A549 (cell line): ENCODE results near the gene ARFRP1. TPM values are rescaled to one million over a fixed set of nuclear protein-coding genes. Genes with fewer than 3 reads are reported as not detected.
A peak's percentile ranks its signal among the peaks of the same experiment; 100 is the strongest.

Source experiments
- ATAC-seq, 2 experiments: fragments of 200-7000 bp in 1 of 2; fragments of >200 bp in 1 of 2; cut with Nextera tagmentation in 1 of 2; cut with Tn5 transposase in 1 of 2; 3 replicates each; pipeline versions ENCODE4 v1.8.0 to v1.9.1; 2018 to 2020; ENCODE audit warnings: mild to moderate bottlenecking in 1 of 2, moderate library complexity in 1 of 2
- CTCF ChIA-PET: fragments of 300-600 bp; sonication (Branson Sonifier 250); formaldehyde crosslinking; extraction: SDS; loops from one replicate; lab custom pipeline; 2021; ENCODE audit warnings: antibody characterized with exemption, inconsistent platforms; lab: Yijun Ruan, JAX
- POLR2A ChIA-PET: fragments of 350-600 bp; formaldehyde crosslinking; extraction: SDS; loops from one replicate; lab custom pipeline; 2021; ENCODE audit warnings: antibody characterized with exemption, inconsistent platforms; lab: Yijun Ruan, JAX
- DNase-seq, 2 experiments: peaks; one replicate each; pipeline versions ENCODE4 v3.0.0 to v3.0.0-alpha.2; 2011 to 2016; ENCODE audit warnings: low read depth in 1 of 2, low spot score in 1 of 2
- FAIRE-seq: peaks from 2 replicates; lab custom pipeline; 2011; peaks lifted over from hg19 to GRCh38; lab: Jason Lieb, UNC
- H3K27ac ChIP-seq, 2 experiments: fragments of >200 bp; sonication (Bioruptor Twin); formaldehyde crosslinking; 3 replicates each; pipeline ENCODE4 v1.5.1; 2016 to 2017
- H3K4me1 ChIP-seq: fragments of >200 bp; sonication (Bioruptor Twin); formaldehyde crosslinking; 3 replicates; pipeline ENCODE4 v1.6.1; 2016
- H3K4me2 ChIP-seq: fragments of >200 bp; sonication (Bioruptor Twin); formaldehyde crosslinking; 3 replicates; pipeline ENCODE4 v1.6.1; 2016
- H3K4me3 ChIP-seq: fragments of >200 bp; sonication (Bioruptor Twin); formaldehyde crosslinking; 3 replicates; pipeline ENCODE4 v1.5.1; 2016
- H3K9me3 ChIP-seq: fragments of >200 bp; sonication (Bioruptor Twin); formaldehyde crosslinking; 3 replicates; pipeline ENCODE4 v1.6.1; 2016
- CBX8 ChIP-seq: fragments of 200-600 bp; sonication (generic); IDR thresholded peaks from 2 replicates; pipeline ENCODE4 v1.6.1; 2016
- CHD2 ChIP-seq: fragments of 150-350 bp; IDR thresholded peaks from 2 replicates; pipeline ENCODE4 v1.6.1; 2014; ENCODE audit warnings: low read length; ENCODE audit not compliant: partially characterized antibody
- CHD4 ChIP-seq: fragments of 200-600 bp; sonication (generic); IDR thresholded peaks from 2 replicates; pipeline ENCODE4 v1.6.1; 2016; ENCODE audit warnings: antibody characterized with exemption, mild to moderate bottlenecking, borderline replicate concordance
- EHMT2 ChIP-seq: fragments of 200-600 bp; sonication (generic); IDR thresholded peaks from 2 replicates; pipeline ENCODE4 v1.6.1; 2016; ENCODE audit warnings: antibody characterized with exemption, low read depth, mild to moderate bottlenecking, moderate library complexity
- ELK1 ChIP-seq: fragments of 150-350 bp; IDR thresholded peaks from 2 replicates; pipeline ENCODE4 v1.6.1; 2014; ENCODE audit warnings: low read depth, mild to moderate bottlenecking, low read length
- EP300 ChIP-seq, 2 experiments: fragments of >200 bp; sonication (Bioruptor Twin); formaldehyde crosslinking; IDR thresholded peaks; 2 replicates in 1 of 2; 3 replicates in 1 of 2; pipeline ENCODE4 v1.6.1; 2016 to 2017
- ESRRA ChIP-seq: fragments of 150-350 bp; IDR thresholded peaks from 2 replicates; pipeline ENCODE4 v1.6.1; 2014; ENCODE audit warnings: mild to moderate bottlenecking, low read length, borderline replicate concordance
- HMGXB4 ChIP-seq: fragments of 250-450 bp; sonication (Bioruptor Pico); IDR thresholded peaks from 2 replicates; pipeline ENCODE4 v1.5.0; 2021; ENCODE audit warnings: mild to moderate bottlenecking, moderate library complexity, borderline replicate concordance
- JUN ChIP-seq, 2 experiments: fragments of >200 bp; sonication (Bioruptor Twin); formaldehyde crosslinking; IDR thresholded peaks; 2 replicates in 1 of 2; 3 replicates in 1 of 2; pipeline ENCODE4 v1.6.1; 2016 to 2017
- JUNB ChIP-seq: fragments of >200 bp; sonication (Bioruptor Twin); formaldehyde crosslinking; IDR thresholded peaks from 2 replicates; pipeline ENCODE4 v1.6.1; 2016
- KDM5A ChIP-seq: fragments of 200-600 bp; sonication (generic); IDR thresholded peaks from 2 replicates; pipeline ENCODE4 v1.6.1; 2016; ENCODE audit warnings: antibody characterized with exemption, mild to moderate bottlenecking
- MAX ChIP-seq: IDR thresholded peaks from 2 replicates; pipeline ENCODE4 v1.6.1; 2012
- MAZ ChIP-seq: fragments of 150-350 bp; IDR thresholded peaks from 2 replicates; pipeline ENCODE4 v1.6.1; 2014; ENCODE audit warnings: antibody characterized with exemption, low read depth, low read length, borderline replicate concordance
- MYC ChIP-seq: IDR thresholded peaks from 2 replicates; pipeline ENCODE4 v1.6.1; 2012; ENCODE audit warnings: mild to moderate bottlenecking, inconsistent platforms, low read length, improper control_type of control experiment, borderline replicate concordance
- NFE2L2 ChIP-seq: fragments of 150-350 bp; conservative IDR thresholded peaks from 2 replicates; pipeline ENCODE4 v1.6.1; 2014; ENCODE audit warnings: low read length
- NR3C1 ChIP-seq: fragments of >200 bp; sonication (Bioruptor Twin); formaldehyde crosslinking; IDR thresholded peaks from 3 replicates; pipeline ENCODE4 v1.6.1; 2017
- PBX3 ChIP-seq: IDR thresholded peaks from 2 replicates; pipeline ENCODE4 v1.6.1; 2012
- POLR2A ChIP-seq: IDR thresholded peaks from 2 replicates; pipeline ENCODE4 v1.6.1; 2012; ENCODE audit warnings: mild to moderate bottlenecking, low read length
- RARB ChIP-seq: fragments of 250-450 bp; sonication (Bioruptor Pico); IDR thresholded peaks from 2 replicates; pipeline ENCODE4 v1.8.0; 2021; ENCODE audit warnings: mild to moderate bottlenecking, moderate library complexity
- REST ChIP-seq: fragments of 200-600 bp; sonication (generic); IDR thresholded peaks from 2 replicates; pipeline ENCODE4 v1.6.1; 2016; ENCODE audit warnings: antibody characterized with exemption, mild to moderate bottlenecking, moderate library complexity
- RFX5 ChIP-seq: fragments of 450-650 bp; IDR thresholded peaks from 2 replicates; pipeline ENCODE4 v1.7.1; 2014; ENCODE audit warnings: antibody characterized with exemption, mild to moderate bottlenecking, moderate library complexity
- RNF2 ChIP-seq: fragments of 200-600 bp; sonication (generic); IDR thresholded peaks from 2 replicates; pipeline ENCODE4 v1.6.1; 2016; ENCODE audit warnings: low read depth, mild to moderate bottlenecking, antibody characterized with exemption, moderate library complexity, borderline replicate concordance
- USF2 ChIP-seq: fragments of 450-650 bp; IDR thresholded peaks from 2 replicates; pipeline ENCODE4 v1.6.1; 2014; ENCODE audit warnings: antibody characterized with exemption
- ZNF302 ChIP-seq: fragments of 250-450 bp; sonication (Bioruptor Pico); IDR thresholded peaks from 2 replicates; pipeline ENCODE4 v1.9.0; 2021; ENCODE audit warnings: inconsistent platforms, mild to moderate bottlenecking, moderate library complexity
- WGBS: methylation state at CpG from one replicate; pipeline ENCODE4 v1.1.6; 2017; ENCODE audit errors: missing lambda C conversion rate; 5-methylcytosine and 5-hydroxymethylcytosine counted together
- polyA plus RNA-seq, 4 experiments: library from polyadenylated mRNA; depleted of rRNA in 3 of 4; stranded (reverse); fragments of >200 nt; fragmentation: RNase III in 1 of 4; extraction: RNeasy Plus Mini Kit Qiagen cat#74134 plus additional on column Dnase treatment in 1 of 4; gene quantifications; 2 replicates in 3 of 4; 3 replicates in 1 of 4; pipeline ENCODE4 v1.2.3, GENCODE V29; 2011 to 2017

The ARFRP1 gene
- polyA plus RNA-seq, 2 of the 4 experiments (the other 2 are of a cell fraction): 25.1 to 29.7 TPM

- TF ChIP-seq RNF2 (no peak), KDM5A (no peak), ZNF302 (CRISPR knock-in tag) (no peak), JUNB (no peak), CHD4 (no peak)
Observed at GRCh38 chr20:63753381-63753780, 45.6 kb upstream of the ARFRP1 start (continued).

- no peak overlapping the region for H3K4me2 ChIP-seq
- ChIA-PET POLR2A (no interaction called here), CTCF (interaction anchor here (1.9 to 3.9 kb wide), 2 partner anchors 11 to 24 kb away, joined by 5 to 12 read pairs; no protein-coding TSS in a partner anchor)
- TF ChIP-seq MAX: no peak
- TF ChIP-seq ESRRA: no peak
- TF ChIP-seq ZNF302 (CRISPR knock-in tag): no peak
- TF ChIP-seq MYC: no peak
- no peak for TF ChIP-seq HMGXB4 (CRISPR knock-in tag)
- no peak for TF ChIP-seq CBX8
- TF ChIP-seq MAZ: no peak
- TF ChIP-seq ELK1: no peak
- no peak for TF ChIP-seq CHD4
- no peak for TF ChIP-seq EP300 (IDR thresholded peaks at IDR 0.05)
- 91% methylated on average over 44 of the region's 50 CpGs for WGBS
- FAIRE-seq (no peak), DNase-seq (no peak), ATAC-seq (peak in 1 of 2 experiments; percentile 39; a peak in 3 of 6 replicates)
- no peaks in the 10 kb centered on the region for H3K9me3 ChIP-seq
- H3K4me3 ChIP-seq: no peak overlapping the region
- H3K4me1 ChIP-seq: no peaks in the 10 kb centered on the region
- H3K27ac ChIP-seq: no peak overlapping the region
Observed at GRCh38 chr20:63752411-63753101, 44.8 kb upstream of the ARFRP1 start.

- Histone ChIP-seq H3K27ac (no peak overlapping the region), H3K4me3 (no peak overlapping the region), H3K4me2 (no peak overlapping the region), H3K4me1 (no peaks in the 10 kb centered on the region), H3K9me3 (no peaks in the 10 kb centered on the region)
- DNase-seq (no peak), ATAC-seq (peak in 1 of 2 experiments; percentile 15; a peak in 2 of 6 replicates), FAIRE-seq (no peak)
- ChIA-PET POLR2A (interaction anchor here (1.0 kb wide), 1 partner anchor 11 kb away, joined by 3 read pairs; no protein-coding TSS in a partner anchor), CTCF (interaction anchor here (3.9 kb wide), 1 partner anchor 11 kb away, joined by 12 read pairs; no protein-coding TSS in a partner anchor)
- WGBS: 77% methylated on average over 27 of the region's 45 CpGs
- TF ChIP-seq KDM5A: no peak
- no peak for TF ChIP-seq RARB (CRISPR knock-in tag)
- no peak for TF ChIP-seq NFE2L2
- no peak for TF ChIP-seq POLR2A
- no peak for TF ChIP-seq JUN (IDR thresholded peaks at IDR 0.05)
- TF ChIP-seq EHMT2: no peak
- no peak for TF ChIP-seq USF2
- no peak for TF ChIP-seq NR3C1
- no peak for TF ChIP-seq PBX3
- no peak for TF ChIP-seq RFX5
- TF ChIP-seq REST: no peak
- no peak for TF ChIP-seq MAX
- no peak for TF ChIP-seq JUNB
- no peak for TF ChIP-seq CHD2
Observed at GRCh38 chr20:63751471-63752271, 43.9 kb upstream of the ARFRP1 start.
